ENCODE data around the gene KLKB1. TPM values are rescaled to one million over a fixed set of nuclear protein-coding genes. Genes with fewer than 3 reads are reported as not detected.

KLKB1 gene
- total RNA-seq, 2 donors from 2014 or later, result 1.6 to 2.6 TPM

- no peaks in the 10 kb centered on the region for H3K9me3 ChIP-seq
- H3K4me1 ChIP-seq (ENCODE audit: control insufficient read depth in 1 of 2, low read depth in 2 of 2), result no peaks in the 10 kb centered on the region
- H3K36me3 ChIP-seq, result no peaks in the 10 kb centered on the region
- no peak for TF ChIP-seq CTCF (IDR thresholded peaks at IDR 0.05)
- ATAC-seq (ENCODE audit: insufficient number of reproducible peaks, low FRiP score, low read depth) (no peak), DNase-seq (ENCODE audit: low spot score) (no peak)
- no peak overlapping the region for H3K27ac ChIP-seq
- H3K27me3 ChIP-seq (replicated peaks; ENCODE audit: insufficient read depth), result no peaks in the 10 kb centered on the region
- H3K4me3 ChIP-seq, result no peak overlapping the region
These were observed 69.2 kb downstream of the KLKB1 start for GRCh38 chr4:186296481-186296880.

GRCh38 chr4:186297013-186297645, 69.8 kb downstream of the KLKB1 start:
- H3K4me3 ChIP-seq, result no peak overlapping the region
- H3K4me1 ChIP-seq (ENCODE audit: control insufficient read depth in 1 of 2, low read depth in 2 of 2), result no peaks in the 10 kb centered on the region
- DNase-seq (ENCODE audit: low spot score), result no peak
- no peak for ATAC-seq (ENCODE audit: insufficient number of reproducible peaks, low FRiP score, low read depth)
- no peaks in the 10 kb centered on the region for H3K9me3 ChIP-seq
- no peaks in the 10 kb centered on the region for H3K36me3 ChIP-seq
- TF ChIP-seq CTCF (IDR thresholded peaks at IDR 0.05), result peak; percentile 53
- no peaks in the 10 kb centered on the region for H3K27me3 ChIP-seq (replicated peaks; ENCODE audit: insufficient read depth)
- no peak overlapping the region for H3K27ac ChIP-seq

- no peaks in the 10 kb centered on the region for H3K4me1 ChIP-seq (ENCODE audit: control insufficient read depth in 1 of 2, low read depth in 2 of 2)
- DNase-seq (ENCODE audit: low spot score), result no peak
- TF ChIP-seq CTCF (IDR thresholded peaks at IDR 0.05), result no peak
- no peaks in the 10 kb centered on the region for H3K36me3 ChIP-seq
- H3K27me3 ChIP-seq (replicated peaks; ENCODE audit: insufficient read depth), result no peaks in the 10 kb centered on the region
- H3K9me3 ChIP-seq, result no peaks in the 10 kb centered on the region
- no peak overlapping the region for H3K4me3 ChIP-seq
- no peak overlapping the region for H3K27ac ChIP-seq
- no peak for ATAC-seq (ENCODE audit: insufficient number of reproducible peaks, low FRiP score, low read depth)
These were observed 70.8 kb downstream of the KLKB1 start for GRCh38 chr4:186298031-186298647.

GRCh38 chr4:186299291-186299690, 72.0 kb downstream of the KLKB1 start:
- H3K27me3 ChIP-seq (replicated peaks; ENCODE audit: insufficient read depth), result no peaks in the 10 kb centered on the region
- H3K27ac ChIP-seq, result no peak overlapping the region
- DNase-seq (ENCODE audit: low spot score) (no peak), ATAC-seq (ENCODE audit: insufficient number of reproducible peaks, low FRiP score, low read depth) (no peak)
- H3K9me3 ChIP-seq, result no peaks in the 10 kb centered on the region
- H3K4me1 ChIP-seq (ENCODE audit: control insufficient read depth in 1 of 2, low read depth in 2 of 2), result no peaks in the 10 kb centered on the region
- no peak overlapping the region for H3K4me3 ChIP-seq
- TF ChIP-seq CTCF (IDR thresholded peaks at IDR 0.05), result no peak
- H3K36me3 ChIP-seq, result no peaks in the 10 kb centered on the region

- H3K4me1 ChIP-seq (ENCODE audit: control insufficient read depth in 1 of 2, low read depth in 2 of 2), result no peaks in the 10 kb centered on the region
- no peak overlapping the region for H3K27ac ChIP-seq
- DNase-seq (ENCODE audit: low spot score), result no peak
These were observed 73.5 kb downstream of the KLKB1 start for GRCh38 chr4:186300659-186301390.

More at GRCh38 chr4:186300659-186301390, 73.5 kb downstream of the KLKB1 start:
- Histone ChIP-seq H3K4me3 (no peak overlapping the region), H3K9me3 (no peaks in the 10 kb centered on the region), H3K36me3 (no peaks in the 10 kb centered on the region), H3K27me3 (replicated peaks; ENCODE audit: insufficient read depth) (no peaks in the 10 kb centered on the region)
- ATAC-seq (ENCODE audit: insufficient number of reproducible peaks, low FRiP score, low read depth), result no peak
- no peak for TF ChIP-seq CTCF (IDR thresholded peaks at IDR 0.05)

All from thoracic aorta (tissue), 2 donors.